Lung (tissue), 12 donors: ENCODE measurements around the gene TBCD. TPM values are rescaled to one million over a fixed set of nuclear protein-coding genes. Genes with fewer than 3 reads are reported as not detected.

ENCODE experiments used
- ATAC-seq: fragments of 200-7000 bp; cut with Tn5 transposase; one replicate; pipeline ENCODE4 v1.9.1; 2020; ENCODE audit warnings: moderate number of reproducible peaks; ENCODE audit not compliant: insufficient read depth, low FRiP score
- DNase-seq, 3 donors: peaks; one replicate each; pipeline ENCODE4 v3.0.0-alpha.2; 2013 to 2017
- H3K27ac ChIP-seq, 2 donors: one replicate each; pipeline ENCODE4 v1.5.1; 2013; ENCODE audit warnings: mild to moderate bottlenecking in 2 of 2, moderate library complexity in 2 of 2, control low read depth in 1 of 2, inconsistent platforms in 1 of 2, low read depth in 1 of 2, low read length in 1 of 2
- H3K27me3 ChIP-seq, 3 donors: one replicate each; pipeline ENCODE4 v1.5.1; 2013; ENCODE audit warnings: low read length in 2 of 3; ENCODE audit not compliant: control insufficient read depth in 3 of 3, insufficient read depth in 3 of 3
- H3K36me3 ChIP-seq, 4 donors: one replicate each; pipeline ENCODE4 v1.5.1; 2013; ENCODE audit warnings: low read length in 4 of 4, mild to moderate bottlenecking in 1 of 4, moderate library complexity in 1 of 4; ENCODE audit not compliant: control insufficient read depth in 4 of 4, insufficient read depth in 4 of 4
- H3K4me1 ChIP-seq, 5 donors: one replicate each; pipeline ENCODE4 v1.5.1; 2013; ENCODE audit warnings: low read length in 5 of 5, mild to moderate bottlenecking in 2 of 5, moderate library complexity in 1 of 5; ENCODE audit not compliant: control insufficient read depth in 5 of 5, insufficient read depth in 5 of 5
- H3K4me3 ChIP-seq: one replicate; pipeline ENCODE4 v1.5.1; 2013; ENCODE audit warnings: mild to moderate bottlenecking, control low read depth, moderate library complexity
- H3K9ac ChIP-seq, 2 donors: one replicate each; pipeline ENCODE4 v1.5.1; 2013; ENCODE audit warnings: low read length in 2 of 2, control low read depth in 1 of 2; ENCODE audit not compliant: insufficient read depth in 1 of 2
- H3K9me3 ChIP-seq, 4 donors: one replicate each; pipeline ENCODE4 v1.5.1; 2013; ENCODE audit warnings: low read length in 3 of 4, mild to moderate bottlenecking in 1 of 4, moderate library complexity in 1 of 4; ENCODE audit not compliant: control insufficient read depth in 4 of 4, insufficient read depth in 3 of 4
- CTCF ChIP-seq: IDR thresholded peaks from 2 replicates; pipeline ENCODE4 v1.5.1; 2012; ENCODE audit warnings: mild to moderate bottlenecking; ENCODE audit errors: control extremely low read depth, extremely low read depth
- WGBS, 2 donors: extraction: QIAGEN DNeasy Blood & Tissue Kit; methylation state at CpG; one replicate each; pipeline ENCODE4 v1.1.7; 2013; 5-methylcytosine and 5-hydroxymethylcytosine counted together
- polyA plus RNA-seq, 2 donors: library from polyadenylated mRNA; stranded (reverse); fragments of 200-250 nt; gene quantifications; one replicate each; pipeline ENCODE4 v1.2.1, GENCODE V29; 2013
- total RNA-seq, 2 donors: library from RNA; depleted of rRNA in 1 of 2; stranded (reverse); fragments of >200 nt in 1 of 2; gene quantifications; one replicate each; pipeline ENCODE4 v1.2.1, GENCODE V29; 2014 to 2021
- donor health status: control.
- donor health status: control.
- donor health status: Bipolar disorder and iron deficiency.
- donor health status: healthy.
- donor health status: DM: yes; HTN: yes; CAD: no.

Gene TBCD
- total and polyA plus RNA-seq, 4 donors, result 57.6 to 119 (median 90.3) TPM

- Histone ChIP-seq H3K9me3 (no peaks in the 10 kb centered on the region), H3K9ac (no peak overlapping the region), H3K4me1 (no peaks in the 10 kb centered on the region), H3K4me3 (no peak overlapping the region), H3K36me3 (peaks cover 0 to 34% (median 3%) of the 10 kb centered on the region in 4 donors), H3K27me3 (no peaks in the 10 kb centered on the region), H3K27ac (no peak overlapping the region)
- no peak for TF ChIP-seq CTCF
- ATAC-seq (no peak), DNase-seq (no peak)
- WGBS, 2 donors, result 95 to 98% methylated on average over 8 of the region's 8 CpGs
These were observed 56.1 kb downstream of the TBCD start for GRCh38 chr17:82808006-82808405.

- Histone ChIP-seq H3K27ac (no peak overlapping the region), H3K27me3 (no peaks in the 10 kb centered on the region), H3K9ac (no peak overlapping the region), H3K4me1 (no peaks in the 10 kb centered on the region), H3K9me3 (no peaks in the 10 kb centered on the region), H3K36me3 (peaks cover 0 to 37% (median 3%) of the 10 kb centered on the region in 4 donors), H3K4me3 (no peak overlapping the region)
- TF ChIP-seq CTCF, result no peak
- ATAC-seq, result no peak
- DNase-seq, result no peak
- 90 to 94% methylated on average over 35 of the region's 35 CpGs for WGBS, 2 donors
These were observed 57.3 kb downstream of the TBCD start for GRCh38 chr17:82808921-82809905.

- Histone ChIP-seq H3K36me3 (peaks cover 0 to 40% (median 9%) of the 10 kb centered on the region in 4 donors), H3K9me3 (no peaks in the 10 kb centered on the region), H3K4me3 (no peak overlapping the region), H3K4me1 (peaks cover 0 to 3% (median 0%) of the 10 kb centered on the region in 5 donors), H3K9ac (no peak overlapping the region), H3K27me3 (no peaks in the 10 kb centered on the region), H3K27ac (no peak overlapping the region)
- no peak for ATAC-seq
- 93 to 97% methylated on average over 22 of the region's 22 CpGs for WGBS, 2 donors
- TF ChIP-seq CTCF, result no peak
- DNase-seq, result no peak
These were observed 59.0 kb downstream of the TBCD start for GRCh38 chr17:82810644-82811430.
